Neural crest cell (in vitro differentiated cells): ENCODE data around the gene NUMBL. TPM values are rescaled to one million over a fixed set of nuclear protein-coding genes. Genes with fewer than 3 reads are reported as not detected.

Source experiments
- DNase-seq: peaks from one replicate; pipeline ENCODE4 v3.0.0; 2021; ENCODE audit warnings: low read depth, mixed read lengths, low spot score
- H3K27ac Mint-ChIP-seq: one replicate; pipeline ENCODE4 v1.8.0; 2021; ENCODE audit warnings: mild to moderate bottlenecking, mixed read lengths; ENCODE audit not compliant: unreplicated experiment
- H3K27me3 Mint-ChIP-seq: 2 replicates; pipeline ENCODE4 v1.8.0; 2021; ENCODE audit warnings: low read depth, mild to moderate bottlenecking, mixed read lengths
- H3K36me3 Mint-ChIP-seq: 2 replicates; pipeline ENCODE4 v1.8.0; 2021; ENCODE audit warnings: low read depth, mild to moderate bottlenecking, mixed read lengths
- H3K4me1 Mint-ChIP-seq: 2 replicates; pipeline ENCODE4 v1.8.0; 2021; ENCODE audit warnings: mixed read lengths
- H3K4me3 Mint-ChIP-seq: one replicate; pipeline ENCODE4 v1.8.0; 2021; ENCODE audit warnings: mild to moderate bottlenecking, mixed read lengths
- H3K9me3 Mint-ChIP-seq: 2 replicates; pipeline ENCODE4 v1.8.0; 2021; ENCODE audit warnings: mixed read lengths
- total RNA-seq: library from RNA; stranded (reverse); gene quantifications from 2 replicates; pipeline ENCODE4 v1.2.1, GENCODE V29; 2021
- TF ChIP-seq, protein P1 (sequence below): fragments of 200-600 bp; sonication (generic); conservative IDR thresholded peaks from 2 replicates; pipeline ENCODE4 v1.5.0; 2021; ENCODE audit warnings: antibody characterized with exemption, mild to moderate bottlenecking

The NUMBL gene
- total RNA-seq, 1 donor from 2014 or later, result 26.8 TPM

DNA sequence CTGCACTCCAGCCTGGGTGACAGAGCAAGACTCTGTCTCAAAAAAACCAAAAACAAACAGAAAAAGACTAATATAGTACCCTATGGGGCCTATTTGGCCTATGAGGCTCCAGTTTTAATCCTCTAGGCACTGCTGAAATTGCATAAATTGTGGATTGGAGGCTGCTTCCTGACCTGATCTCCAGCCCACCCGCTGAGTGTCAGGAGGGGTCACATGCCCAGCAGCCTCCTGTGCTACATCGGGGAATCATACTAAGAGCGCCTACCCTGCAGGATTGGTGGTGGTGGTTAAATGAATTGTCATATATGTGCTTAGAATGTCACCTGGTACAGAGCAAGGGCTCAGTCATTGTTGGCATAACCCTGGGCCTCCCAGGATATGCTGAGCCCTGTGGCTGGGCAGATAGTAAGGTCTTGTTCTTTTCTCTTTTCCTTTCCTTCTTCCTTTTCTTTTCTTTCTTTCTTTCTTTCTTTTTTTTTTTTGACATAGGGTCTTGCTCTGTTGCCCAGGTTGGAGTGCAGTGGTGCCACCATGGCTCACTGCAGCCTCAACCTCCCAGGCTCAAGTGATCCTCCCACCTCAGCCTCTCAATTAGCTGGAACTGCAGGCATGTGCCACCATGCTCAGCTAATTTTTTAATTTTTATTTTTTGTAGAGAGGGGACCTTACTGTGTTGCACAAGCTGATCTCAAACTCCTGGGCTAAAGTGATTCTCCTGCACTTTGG is 58.0 kb downstream of the NUMBL start:
- no peak for DNase-seq
- TF ChIP-seq, protein P1, sequence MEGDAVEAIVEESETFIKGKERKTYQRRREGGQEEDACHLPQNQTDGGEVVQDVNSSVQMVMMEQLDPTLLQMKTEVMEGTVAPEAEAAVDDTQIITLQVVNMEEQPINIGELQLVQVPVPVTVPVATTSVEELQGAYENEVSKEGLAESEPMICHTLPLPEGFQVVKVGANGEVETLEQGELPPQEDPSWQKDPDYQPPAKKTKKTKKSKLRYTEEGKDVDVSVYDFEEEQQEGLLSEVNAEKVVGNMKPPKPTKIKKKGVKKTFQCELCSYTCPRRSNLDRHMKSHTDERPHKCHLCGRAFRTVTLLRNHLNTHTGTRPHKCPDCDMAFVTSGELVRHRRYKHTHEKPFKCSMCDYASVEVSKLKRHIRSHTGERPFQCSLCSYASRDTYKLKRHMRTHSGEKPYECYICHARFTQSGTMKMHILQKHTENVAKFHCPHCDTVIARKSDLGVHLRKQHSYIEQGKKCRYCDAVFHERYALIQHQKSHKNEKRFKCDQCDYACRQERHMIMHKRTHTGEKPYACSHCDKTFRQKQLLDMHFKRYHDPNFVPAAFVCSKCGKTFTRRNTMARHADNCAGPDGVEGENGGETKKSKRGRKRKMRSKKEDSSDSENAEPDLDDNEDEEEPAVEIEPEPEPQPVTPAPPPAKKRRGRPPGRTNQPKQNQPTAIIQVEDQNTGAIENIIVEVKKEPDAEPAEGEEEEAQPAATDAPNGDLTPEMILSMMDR, result no peak
- Mint-ChIP-seq H3K9me3 (no peaks in the 10 kb centered on the region), H3K4me3 (no peak overlapping the region), H3K36me3 (peaks cover 3% of the 10 kb centered on the region), H3K4me1 (peaks cover 22% of the 10 kb centered on the region), H3K27ac (no peak overlapping the region), H3K27me3 (peaks cover 25% of the 10 kb centered on the region)

DNA sequence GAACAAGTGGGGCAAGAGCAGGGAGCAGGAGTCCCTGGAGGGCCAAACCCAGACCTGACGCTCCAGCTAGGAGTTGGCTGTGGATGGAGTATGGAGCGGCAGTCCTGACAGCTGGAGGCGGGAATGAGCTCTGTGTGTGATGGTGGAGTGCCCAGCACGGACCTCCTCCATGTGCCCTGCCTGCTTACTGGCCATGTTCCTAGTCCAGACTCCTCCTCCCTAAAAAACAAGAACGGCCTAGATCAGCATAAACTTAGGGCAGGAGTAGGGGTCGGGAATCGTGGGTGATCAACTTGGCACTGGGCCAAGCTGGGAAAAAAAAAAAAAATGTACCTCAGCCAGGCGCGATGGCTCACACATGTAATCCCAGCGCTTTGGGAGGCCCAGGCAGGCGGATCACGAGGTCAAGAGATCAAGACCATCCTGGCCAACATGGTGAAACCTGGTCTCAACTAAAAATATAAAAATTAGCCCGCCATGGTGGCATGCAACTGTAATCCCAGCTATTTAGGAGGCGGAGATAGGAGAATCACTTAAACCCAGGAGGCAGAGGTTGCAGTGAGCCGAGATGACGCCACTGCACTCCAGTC is 59.8 kb downstream of the NUMBL start:
- Mint-ChIP-seq H3K9me3 (no peaks in the 10 kb centered on the region), H3K4me3 (no peak overlapping the region), H3K4me1 (peaks cover 27% of the 10 kb centered on the region)

DNA sequence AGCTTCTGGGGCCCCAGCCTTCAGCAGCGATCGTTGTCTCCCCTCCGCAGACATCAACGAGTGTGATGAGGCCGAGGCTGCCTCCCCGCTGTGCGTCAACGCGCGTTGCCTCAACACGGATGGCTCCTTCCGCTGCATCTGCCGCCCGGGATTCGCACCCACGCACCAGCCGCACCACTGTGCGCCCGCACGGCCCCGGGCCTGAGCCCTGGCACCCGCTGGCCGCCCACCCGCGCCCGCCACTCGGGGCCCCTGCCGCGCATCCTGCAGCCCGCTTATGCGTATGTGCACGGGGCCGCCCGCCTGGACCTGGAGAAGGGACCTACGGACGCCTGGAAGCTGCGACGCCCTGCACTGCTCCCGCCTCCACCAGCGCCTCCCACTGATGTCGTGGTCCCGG is 61.1 kb downstream of the NUMBL start:
- H3K27me3 Mint-ChIP-seq, result peaks cover 9% of the 10 kb centered on the region
- H3K4me3 Mint-ChIP-seq, result no peak overlapping the region
- peaks cover 12% of the 10 kb centered on the region for H3K36me3 Mint-ChIP-seq
- peaks cover 25% of the 10 kb centered on the region for H3K4me1 Mint-ChIP-seq
- H3K9me3 Mint-ChIP-seq, result no peaks in the 10 kb centered on the region
- no peak overlapping the region for H3K27ac Mint-ChIP-seq
- DNase-seq, result no peak
- TF ChIP-seq, protein P1, result no peak

More for the DNA sequence above, 59.8 kb downstream of the NUMBL start:
- Mint-ChIP-seq H3K27me3 (peaks cover 20% of the 10 kb centered on the region), H3K27ac (no peak overlapping the region), H3K36me3 (peaks cover 7% of the 10 kb centered on the region)
- TF ChIP-seq, protein P1, result no peak
- DNase-seq, result no peak

DNA sequence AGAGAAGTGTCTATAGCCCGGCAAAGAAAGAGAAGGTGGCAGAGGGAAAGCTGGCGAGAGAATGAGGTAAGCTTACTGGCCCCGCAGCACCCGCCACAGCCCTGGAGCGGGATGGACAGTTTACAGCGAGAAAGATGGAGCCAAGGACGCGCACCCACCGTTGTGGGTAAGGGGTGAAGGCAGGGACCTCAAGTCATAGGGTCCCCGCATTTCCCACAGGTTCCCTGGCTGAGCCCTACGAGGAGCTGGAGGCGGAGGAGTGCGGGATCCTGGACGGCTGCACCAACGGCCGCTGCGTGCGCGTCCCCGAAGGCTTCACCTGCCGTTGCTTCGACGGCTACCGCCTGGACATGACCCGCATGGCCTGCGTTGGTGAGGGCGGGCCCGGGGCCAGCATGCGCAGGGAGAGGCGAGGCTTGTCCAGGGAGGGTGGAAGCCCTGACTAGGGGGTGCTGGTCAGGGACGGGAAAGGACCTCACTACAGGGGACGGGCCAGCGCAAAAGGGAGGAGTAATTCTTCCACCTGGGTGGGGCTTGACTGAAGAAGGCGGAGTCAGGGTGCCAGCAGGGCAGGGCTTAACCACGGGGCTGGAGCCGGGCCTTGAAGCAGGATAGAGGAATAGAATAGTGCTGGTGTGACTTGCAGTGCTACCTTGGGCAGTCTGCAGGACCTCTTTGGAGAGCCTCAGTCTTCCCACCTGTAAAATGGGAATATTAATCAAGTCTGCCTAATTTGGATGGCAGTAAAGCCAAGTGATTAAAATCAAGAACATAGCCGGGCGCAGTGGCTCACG is 62.8 kb downstream of the NUMBL start:
- no peak overlapping the region for H3K4me3 Mint-ChIP-seq
- H3K27me3 Mint-ChIP-seq, result peaks cover 4% of the 10 kb centered on the region
- H3K9me3 Mint-ChIP-seq, result no peaks in the 10 kb centered on the region
- no peak overlapping the region for H3K27ac Mint-ChIP-seq
- DNase-seq, result no peak
- TF ChIP-seq, protein P1, result no peak
- peaks cover 14% of the 10 kb centered on the region for H3K36me3 Mint-ChIP-seq
- peaks cover 19% of the 10 kb centered on the region for H3K4me1 Mint-ChIP-seq

DNA sequence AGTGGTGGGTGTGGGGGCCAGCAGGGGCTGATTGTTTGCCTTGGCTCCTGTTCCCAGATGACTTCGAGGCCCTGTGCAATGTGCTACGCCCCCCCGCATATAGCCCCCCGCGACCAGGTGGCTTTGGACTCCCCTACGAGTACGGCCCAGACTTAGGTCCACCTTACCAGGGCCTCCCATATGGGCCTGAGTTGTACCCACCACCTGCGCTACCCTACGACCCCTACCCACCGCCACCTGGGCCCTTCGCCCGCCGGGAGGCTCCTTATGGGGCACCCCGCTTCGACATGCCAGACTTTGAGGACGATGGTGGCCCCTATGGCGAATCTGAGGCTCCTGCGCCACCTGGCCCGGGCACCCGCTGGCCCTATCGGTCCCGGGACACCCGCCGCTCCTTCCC is 63.5 kb downstream of the NUMBL start:
- H3K4me3 Mint-ChIP-seq, result no peak overlapping the region
- TF ChIP-seq, protein P1, result no peak
- H3K27ac Mint-ChIP-seq, result no peak overlapping the region
- peaks cover 4% of the 10 kb centered on the region for H3K27me3 Mint-ChIP-seq
- no peak for DNase-seq
- peaks cover 16% of the 10 kb centered on the region for H3K36me3 Mint-ChIP-seq
- H3K4me1 Mint-ChIP-seq, result peaks cover 13% of the 10 kb centered on the region
- no peaks in the 10 kb centered on the region for H3K9me3 Mint-ChIP-seq
